Measurements from ENCODE around the gene STAT4. TPM values are rescaled to one million over a fixed set of nuclear protein-coding genes. Genes with fewer than 3 reads are reported as not detected.
A peak's percentile ranks its signal among the peaks of the same experiment; 100 is the strongest.
"Not testable (repeated sequence)": the region's sequence is repeated elsewhere in the genome, so short reads cannot be mapped to it uniquely, and the experiment has no call there.

The STAT4 gene
- total RNA-seq, 1 donor from 2014 or later, result 0.76 TPM

DNA sequence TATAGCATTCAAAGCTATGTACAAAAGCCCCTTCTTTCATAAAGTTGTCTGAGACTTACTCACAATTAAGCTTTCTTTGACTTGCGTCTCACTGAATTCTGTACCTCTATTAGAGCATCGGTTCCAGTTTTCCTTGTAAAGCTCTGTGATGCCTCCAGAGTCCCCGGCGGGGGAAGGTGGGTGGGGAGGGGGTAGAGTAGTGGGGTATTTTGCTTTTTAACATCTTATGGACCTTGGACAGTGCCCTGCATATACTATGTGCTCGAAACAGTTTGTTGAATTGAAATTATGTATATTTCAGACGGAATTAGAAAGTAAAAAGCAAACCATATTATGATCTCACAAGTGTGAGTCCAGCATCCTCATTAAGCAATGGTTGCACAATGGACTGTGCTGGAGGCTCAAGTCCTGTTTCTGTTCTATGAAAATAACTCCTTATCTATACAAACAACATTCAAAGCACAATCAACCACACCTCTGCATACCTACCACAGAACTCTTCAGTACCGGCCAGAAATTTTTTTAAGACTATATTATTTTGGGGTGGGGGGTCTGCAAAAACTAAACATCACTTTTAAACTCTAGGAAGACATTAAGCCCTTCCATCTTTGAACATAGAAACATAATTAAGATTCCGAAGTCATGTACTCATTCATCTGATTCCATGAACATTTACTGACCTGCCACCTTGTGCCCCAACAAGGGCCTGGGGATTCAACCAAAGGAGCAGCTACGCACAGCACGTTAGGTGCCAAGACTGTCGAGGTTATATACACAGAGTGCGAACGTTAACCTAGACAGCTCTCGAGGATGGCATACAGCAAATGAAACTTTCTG lies 137.7 kb downstream of the STAT4 start:
- ATAC-seq, result peak; percentile 9
- no peak for DNase-seq (ENCODE audit: missing footprints)
- intact Hi-C loops (cut with DNase I), result loop anchor here (5.0 to 10.0 kb wide), 2 partner anchors 161 to 662 kb away; partner anchors contain the start of gene NABP1

DNA sequence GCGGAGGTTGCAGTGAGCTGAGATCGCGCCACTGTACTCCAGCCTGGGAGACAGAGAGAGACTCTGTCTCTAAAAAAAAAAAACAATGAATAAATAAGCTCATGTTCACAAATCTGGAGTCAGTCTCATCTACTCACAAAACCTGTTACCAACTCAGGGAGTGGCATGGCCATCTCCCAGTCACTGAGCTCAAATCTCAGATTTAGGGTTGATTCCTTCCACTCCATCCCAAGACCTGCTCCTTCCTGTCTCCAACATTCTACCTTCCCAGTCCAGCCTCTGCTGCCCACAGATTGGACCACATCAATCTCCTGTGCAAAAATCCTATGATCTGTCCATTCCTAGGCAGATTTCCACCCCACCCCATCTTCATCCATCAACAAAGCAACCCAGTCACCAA lies 138.4 kb downstream of the STAT4 start:
- intact Hi-C loops (cut with DNase I), result loop anchor here (5.0 to 10.0 kb wide), 2 partner anchors 160 to 662 kb away; partner anchors contain the start of gene NABP1
- ATAC-seq (no peak), DNase-seq (ENCODE audit: missing footprints) (no peak)

DNA sequence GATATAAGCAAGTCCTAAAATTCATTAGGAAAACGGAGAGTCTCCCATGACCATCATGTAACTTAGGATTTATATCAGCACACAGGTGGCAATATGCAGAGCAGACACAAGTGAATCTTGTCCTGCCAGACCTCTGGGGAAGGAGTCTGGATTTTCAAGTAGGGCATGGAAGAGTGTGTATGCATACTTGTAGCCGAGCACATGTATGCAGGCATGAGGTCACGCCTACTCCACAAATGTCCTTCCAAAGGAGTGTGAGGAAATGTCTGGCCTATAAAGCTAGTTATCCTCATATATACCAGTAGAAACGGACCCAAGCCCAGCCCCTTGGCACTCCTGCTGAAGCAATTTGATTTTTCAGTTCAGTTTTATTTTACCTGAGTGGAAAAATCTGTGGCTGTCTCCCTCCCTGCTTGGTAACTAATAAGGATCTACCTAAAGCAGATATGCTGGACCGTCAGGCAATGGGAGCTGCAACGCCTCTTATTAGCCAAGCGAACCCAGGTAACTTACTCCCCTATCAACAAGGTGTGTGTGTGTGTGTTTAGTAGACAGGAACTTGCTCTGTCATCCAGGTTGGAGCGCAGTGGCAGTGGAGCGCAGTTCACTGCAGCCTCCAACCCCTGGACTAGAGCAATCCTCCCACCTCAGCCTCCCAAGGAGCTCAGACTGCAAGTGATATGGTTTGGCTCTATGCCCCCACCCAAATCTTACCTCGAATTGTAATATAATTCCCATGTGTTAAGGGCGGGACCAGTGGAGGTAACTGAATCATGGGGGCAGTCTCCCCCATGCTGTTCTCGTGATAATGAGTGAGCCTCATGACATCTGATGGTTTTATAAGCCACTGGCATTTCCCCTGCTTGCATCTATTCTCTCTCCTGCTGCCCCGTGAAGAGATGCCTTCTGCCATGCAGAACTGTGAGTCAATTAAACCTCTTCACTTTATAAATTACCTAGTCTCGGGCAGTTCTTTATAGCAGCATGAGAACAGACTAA lies 139.6 kb downstream of the STAT4 start:
- intact Hi-C loops (cut with DNase I), result loop anchor here (5.0 to 10.0 kb wide), 2 partner anchors 159 to 664 kb away; partner anchors contain the start of gene NABP1
- DNase-seq (ENCODE audit: missing footprints), result no peak
- no peak for ATAC-seq

DNA sequence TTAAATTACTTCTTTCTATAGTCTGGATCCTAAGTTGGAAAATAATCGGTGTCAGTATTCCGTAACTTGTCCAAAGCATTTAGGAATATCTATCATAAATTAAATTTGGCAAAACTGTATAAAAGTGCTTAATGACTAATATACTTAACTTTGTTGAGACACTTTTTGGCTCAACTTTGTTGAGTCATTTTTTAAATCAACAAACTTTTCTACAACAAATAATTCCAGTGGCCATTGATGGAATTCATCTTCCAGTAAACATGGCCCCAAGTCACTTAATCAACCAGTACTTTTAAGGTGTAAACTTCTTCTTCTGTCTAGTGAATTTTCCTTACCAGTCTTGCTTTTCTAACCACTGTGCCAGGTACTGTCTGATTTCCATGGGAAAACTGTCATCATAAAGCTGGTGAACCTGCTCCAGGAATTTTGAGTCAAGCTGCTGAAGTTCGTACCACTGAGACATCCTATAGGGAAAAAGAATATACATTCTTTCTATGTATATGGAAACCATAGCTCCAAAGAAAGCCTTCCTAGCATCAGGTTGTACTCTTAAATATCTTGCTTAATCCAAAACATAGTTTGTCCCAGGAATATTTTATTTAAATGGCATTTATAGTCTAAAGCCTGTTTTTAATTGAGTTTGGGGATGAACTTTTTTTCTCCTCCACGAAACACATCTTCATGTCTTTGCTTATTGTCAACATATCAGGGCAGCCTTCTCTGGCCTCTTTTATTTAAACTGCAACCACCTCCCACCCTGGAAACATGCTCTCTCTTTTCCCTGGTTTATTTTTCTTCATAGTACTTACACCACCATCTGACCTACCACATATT lies 141.0 kb downstream of the STAT4 start:
- DNase-seq (ENCODE audit: missing footprints) (no peak), ATAC-seq (no peak)
- intact Hi-C loops (cut with DNase I), result loop anchor here (5.0 to 10.0 kb wide), 2 partner anchors 157 to 665 kb away; partner anchors contain the start of gene NABP1

DNA sequence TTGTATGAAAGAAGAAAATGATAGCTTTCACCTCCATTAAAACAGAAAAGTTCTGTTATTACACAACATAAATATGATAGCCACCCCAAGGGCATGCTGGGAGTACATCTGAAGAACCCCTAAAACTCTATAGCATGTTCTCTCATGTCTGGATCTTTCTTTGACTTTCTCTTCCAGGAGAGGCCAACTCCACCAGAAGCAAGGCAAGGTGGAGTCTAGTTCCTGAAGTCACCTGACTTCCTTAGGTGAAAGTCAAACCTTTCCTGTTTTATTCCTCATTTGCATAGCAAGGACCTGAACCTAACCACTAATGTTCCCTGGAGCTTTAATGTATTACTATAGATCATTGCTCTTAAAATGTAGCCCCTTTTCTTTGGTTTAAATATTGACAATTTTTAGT lies 142.5 kb downstream of the STAT4 start:
- ATAC-seq (no peak), DNase-seq (ENCODE audit: missing footprints) (no peak)
- intact Hi-C loops (cut with DNase I), result no loop called here

DNA sequence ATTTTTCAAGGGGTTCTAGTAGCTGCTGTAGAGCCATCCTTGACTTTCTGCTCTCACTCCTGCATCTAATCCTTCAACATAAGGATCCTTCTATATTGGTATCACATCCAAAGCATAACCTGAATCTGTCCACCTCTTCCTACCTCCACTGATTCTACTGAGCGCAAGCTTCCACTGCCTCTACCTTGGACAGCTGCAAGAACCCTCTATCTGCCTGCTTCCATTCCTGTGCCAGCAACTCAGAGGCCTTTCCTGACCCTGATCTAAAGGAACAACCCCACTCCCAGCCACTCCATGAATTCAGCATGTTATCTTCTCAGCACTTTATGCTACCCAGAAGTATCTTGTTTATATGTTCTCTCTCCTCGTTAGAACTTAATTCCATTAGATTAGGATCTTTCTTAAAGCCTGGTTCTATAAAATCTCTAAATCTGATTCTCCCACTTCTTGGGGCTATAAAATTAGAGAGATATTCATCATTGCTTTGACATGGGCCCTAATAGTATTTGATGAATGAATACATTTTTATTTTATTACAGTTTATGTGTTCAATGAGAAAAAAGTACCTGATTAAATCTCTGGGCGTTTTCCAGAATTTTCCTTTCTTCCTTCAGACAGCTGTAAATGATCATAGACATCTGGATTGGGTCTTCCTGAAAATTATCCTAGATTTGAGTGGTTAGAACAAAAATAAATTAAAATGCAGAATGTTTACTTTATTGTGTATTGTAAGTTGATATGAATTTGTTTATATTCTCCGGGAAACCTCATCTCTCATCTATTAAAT lies 143.6 kb downstream of the STAT4 start:
- DNase-seq (ENCODE audit: missing footprints) (no peak), ATAC-seq (no peak)
- intact Hi-C loops (cut with DNase I), result no loop called here

DNA sequence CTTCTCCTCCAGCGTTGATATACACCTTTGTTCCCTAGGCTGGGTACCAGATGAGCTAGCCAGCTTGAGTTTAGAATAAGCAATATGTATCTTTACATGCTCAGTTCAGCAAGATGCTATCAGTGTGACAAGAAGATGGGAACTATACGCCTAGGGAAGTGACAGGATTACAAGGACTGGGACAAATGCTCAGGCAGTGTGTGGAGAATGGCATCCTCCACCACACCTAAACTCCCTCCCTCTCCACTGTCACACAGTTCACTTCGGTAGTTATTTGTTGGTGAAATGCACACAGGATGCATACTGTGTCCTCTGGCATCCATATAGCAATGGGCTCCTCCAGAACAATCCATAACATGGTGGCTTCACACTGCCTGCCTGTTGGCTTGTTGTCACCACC lies 144.5 kb downstream of the STAT4 start:
- ATAC-seq (no peak), DNase-seq (ENCODE audit: missing footprints) (no peak)
- intact Hi-C loops (cut with DNase I), result no loop called here

DNA sequence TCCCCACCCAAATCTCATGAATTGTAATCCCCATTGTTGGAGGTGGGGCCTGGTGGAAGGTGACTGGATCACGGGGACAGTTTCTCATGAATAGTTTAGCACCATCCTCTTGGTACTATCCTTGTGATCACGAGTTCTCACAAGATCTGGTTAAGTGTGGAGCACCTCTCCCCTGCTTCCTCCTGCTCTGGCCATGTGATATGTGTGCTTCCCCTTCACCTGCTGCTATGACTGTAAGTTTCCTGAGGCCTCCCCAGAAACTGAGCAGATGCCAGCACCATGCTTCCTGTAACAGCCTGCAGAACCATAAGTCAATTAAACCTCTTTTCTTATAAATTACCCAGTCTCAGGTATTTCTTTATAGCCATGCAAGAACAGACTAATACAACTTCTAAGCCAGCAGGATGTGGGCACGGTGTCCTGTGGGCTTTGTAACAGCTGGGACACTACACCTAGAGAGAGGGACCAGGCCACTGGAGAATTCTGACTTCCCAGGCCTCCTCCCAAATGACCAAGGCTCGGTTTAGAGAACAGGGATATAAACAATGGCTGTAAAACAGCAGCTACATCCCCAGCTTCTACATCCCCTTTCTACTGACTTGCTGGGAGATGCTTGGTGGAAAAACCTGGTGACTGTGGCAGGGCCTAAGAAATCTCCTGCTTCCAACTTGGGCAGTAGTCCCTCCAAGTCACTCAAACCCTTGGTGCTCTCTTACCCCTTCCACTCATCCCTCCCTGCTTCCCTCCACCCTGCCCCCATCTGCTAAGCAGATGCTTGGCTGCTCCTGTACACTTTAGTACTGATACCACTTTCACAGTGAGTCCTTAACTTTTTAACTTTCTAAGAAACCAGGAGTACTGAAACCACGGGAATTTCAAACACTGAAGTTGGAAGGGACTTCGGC lies 147.1 kb downstream of the STAT4 start:
- DNase-seq (ENCODE audit: missing footprints), result no peak
- intact Hi-C loops (cut with DNase I), result no loop called here
- no peak for ATAC-seq

DNA sequence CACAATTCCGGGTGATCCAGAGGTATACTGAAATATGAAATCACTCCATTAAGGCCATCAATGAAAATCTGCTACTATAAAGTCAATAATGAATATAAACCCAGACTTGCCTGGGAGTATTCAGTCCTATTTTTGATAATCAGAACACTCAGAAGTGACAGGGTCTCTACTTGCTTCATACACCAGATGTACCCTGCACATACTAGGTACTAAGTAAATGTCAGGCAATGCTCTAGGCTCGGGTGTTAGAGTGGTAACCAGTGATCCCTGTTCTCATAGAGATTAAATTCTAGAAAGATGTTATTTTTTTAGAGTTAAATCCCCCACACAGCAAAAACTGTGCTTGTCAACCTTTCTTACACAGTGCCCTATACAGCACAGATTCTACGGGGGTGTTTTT lies 149.2 kb downstream of the STAT4 start:
- DNase-seq (ENCODE audit: missing footprints) (no peak), ATAC-seq (no peak)
- intact Hi-C loops (cut with DNase I), result no loop called here

DNA sequence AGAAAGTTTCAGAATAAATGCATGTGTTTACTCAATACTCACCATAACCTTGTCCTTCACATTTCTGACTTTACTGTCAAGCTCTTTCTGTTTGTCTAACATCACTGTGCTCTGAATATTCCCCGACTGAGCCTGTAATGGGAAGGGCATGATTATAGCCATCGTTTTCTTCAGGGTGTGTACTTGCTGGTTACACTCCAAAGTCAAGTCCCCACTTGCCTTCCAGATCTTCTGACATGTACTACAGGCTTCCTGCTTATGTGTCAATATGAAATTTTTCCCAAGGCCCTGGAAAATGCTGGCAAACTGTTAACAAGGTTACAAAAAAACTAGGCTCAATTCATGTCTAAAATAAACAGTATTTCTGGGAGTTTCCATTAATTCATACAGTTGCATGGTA lies 149.8 kb downstream of the STAT4 start:
- ATAC-seq (no peak), DNase-seq (ENCODE audit: missing footprints) (no peak)
- intact Hi-C loops (cut with DNase I), result no loop called here

DNA sequence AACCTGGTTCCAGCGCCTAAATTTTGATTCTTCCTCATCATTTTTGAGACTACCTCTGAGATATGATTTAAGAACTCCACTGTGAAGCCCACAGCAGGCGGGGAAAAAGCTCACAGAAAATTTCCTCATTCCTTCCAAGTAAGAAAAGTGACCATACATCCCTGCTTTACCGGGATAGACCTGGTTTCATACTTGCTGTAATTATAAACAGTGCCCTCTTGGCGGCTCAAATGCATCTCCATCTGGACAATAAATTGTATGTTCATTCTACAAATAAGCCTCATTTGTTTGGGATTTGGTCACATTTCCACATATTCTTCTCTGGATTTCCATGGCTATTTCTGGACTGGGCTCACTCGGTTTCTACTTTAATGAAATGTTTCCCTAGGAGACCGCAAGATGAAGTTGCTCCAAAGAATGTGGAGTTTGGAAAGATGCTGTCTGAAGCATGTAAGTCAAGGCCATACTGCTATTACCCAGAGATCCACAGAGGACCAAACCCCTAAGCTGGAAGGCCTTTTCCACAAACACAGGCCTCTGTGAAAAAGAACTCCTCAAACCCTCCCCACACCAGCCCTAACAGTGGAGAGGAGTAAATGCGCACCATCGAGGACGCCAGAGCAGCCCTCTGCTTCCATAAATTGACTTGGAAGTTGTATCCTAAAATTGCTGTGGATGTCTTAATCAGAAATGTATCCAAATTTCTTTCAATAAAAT lies 150.7 kb downstream of the STAT4 start:
- no peak for DNase-seq (ENCODE audit: missing footprints)
- intact Hi-C loops (cut with DNase I), result no loop called here
- ATAC-seq, result no peak

DNA sequence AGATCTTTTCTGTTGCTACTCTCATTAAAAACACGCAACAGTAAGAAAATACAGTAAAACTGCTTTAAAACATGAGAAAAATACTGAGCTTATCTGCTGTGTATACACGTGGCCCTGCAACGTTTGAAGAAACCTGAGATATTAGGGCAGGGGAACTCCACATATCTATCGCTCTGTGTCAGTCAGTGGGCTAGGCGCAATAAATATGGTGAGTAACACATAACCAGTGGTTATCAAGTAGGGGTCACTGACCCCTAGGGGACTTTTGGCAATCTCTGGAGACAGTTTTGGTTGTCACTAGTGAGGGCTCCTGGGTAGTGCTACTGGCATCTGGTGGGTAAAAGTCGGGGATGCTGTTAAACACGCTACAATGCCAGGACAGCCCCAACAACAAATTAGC lies 151.7 kb downstream of the STAT4 start:
- no peak for ATAC-seq
- intact Hi-C loops (cut with DNase I), result no loop called here
- no peak for DNase-seq (ENCODE audit: missing footprints)

DNA sequence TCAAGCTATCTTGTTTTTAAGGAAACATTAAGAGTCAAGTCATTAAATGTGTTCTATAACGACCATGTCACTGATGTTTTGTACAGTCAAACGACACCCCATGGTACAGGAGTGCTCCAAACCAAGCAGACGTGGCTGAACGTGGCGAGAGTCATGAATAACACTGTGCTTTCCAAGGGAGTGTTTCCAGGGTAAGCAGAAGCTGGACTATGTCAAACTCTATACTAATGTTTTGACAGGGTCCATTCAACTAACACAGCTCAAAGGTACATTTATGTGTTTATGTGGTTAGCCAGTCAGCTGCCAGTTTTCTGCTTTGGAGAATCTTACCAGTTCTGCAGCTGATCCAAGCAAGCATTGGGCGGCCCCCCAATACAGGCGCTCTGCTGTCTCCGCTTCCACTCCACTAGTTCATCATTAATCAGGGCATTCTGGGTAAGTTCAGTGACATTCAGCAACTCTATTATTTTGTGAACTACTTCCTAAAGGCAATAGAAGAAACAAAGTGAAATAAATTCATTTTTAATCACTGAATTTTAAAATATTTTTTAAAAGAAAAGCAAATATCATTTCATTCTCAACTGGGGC lies 153.2 kb downstream of the STAT4 start:
- ATAC-seq, result no peak
- intact Hi-C loops (cut with DNase I), result no loop called here
- no peak for DNase-seq (ENCODE audit: missing footprints)

DNA sequence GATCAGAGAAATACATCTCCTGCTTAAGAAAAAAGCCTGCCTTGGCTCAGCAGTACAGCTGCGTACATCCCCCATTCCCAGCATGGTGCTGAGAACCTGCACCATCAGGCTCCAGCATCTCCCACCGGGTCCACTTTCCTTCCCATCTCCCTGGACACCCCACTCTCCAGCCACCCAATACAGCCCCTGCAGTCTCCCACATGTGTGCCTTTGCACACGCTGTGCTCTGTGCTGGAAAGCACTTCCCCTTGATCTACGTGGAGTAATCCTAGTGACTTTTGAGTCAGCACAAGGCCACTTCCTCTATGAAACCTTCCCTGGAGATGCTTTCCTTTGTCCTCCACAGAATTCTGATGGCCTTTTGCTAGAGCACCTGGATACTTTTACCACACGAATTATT lies 153.8 kb downstream of the STAT4 start:
- ATAC-seq (peak; percentile 52), DNase-seq (ENCODE audit: missing footprints) (no peak)
- intact Hi-C loops (cut with DNase I), result no loop called here

DNA sequence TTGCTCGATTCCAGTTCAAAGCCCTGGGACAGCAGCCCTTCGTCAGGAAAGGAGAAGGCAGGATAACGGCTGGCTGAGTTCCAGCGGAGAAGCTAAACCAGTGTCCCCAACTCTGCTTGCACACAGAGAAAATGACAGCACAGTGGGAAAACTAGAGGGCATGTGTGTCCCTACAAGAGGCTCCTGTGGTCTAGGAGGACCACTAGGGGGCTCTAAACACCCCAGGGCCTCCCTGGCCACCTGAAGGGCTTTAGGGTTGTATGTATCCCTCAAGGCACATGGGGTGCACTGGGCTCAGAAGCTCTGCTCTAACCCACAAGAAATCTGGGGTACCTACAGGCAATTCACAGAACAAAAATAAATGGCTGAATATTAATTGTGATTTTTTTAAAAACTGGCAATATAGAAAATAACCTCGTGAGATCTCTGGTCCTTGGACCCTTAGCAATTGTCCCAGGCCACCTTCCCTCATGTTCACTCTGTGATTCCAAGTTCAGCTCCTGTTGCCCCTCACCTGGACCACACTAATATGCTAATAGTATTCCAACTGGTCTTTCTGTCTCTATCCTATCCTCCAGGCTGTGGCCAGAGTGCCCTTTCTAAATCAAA lies 154.4 kb downstream of the STAT4 start:
- intact Hi-C loops (cut with DNase I), result no loop called here
- ATAC-seq (no peak), DNase-seq (ENCODE audit: missing footprints) (peak; percentile 69)

DNA sequence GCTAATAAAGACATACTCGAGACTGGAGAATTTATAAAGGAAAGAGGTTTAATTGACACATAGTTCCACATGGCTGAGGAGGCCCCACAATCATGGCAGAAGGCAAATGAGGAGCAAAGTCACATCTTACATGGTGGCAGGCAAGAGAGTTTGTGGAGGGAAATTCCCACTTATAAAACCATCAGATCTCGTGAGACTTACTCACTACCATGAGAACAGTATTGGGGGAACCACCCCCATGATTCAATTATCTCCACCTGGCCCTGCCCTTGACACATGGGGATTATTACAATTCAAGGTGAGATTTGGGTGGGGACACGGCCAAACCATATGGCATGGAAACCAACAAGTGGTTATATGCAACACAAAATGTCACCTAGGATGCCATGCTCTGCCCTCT lies 155.5 kb downstream of the STAT4 start:
- intact Hi-C loops (cut with DNase I); ATAC-seq; DNase-seq (ENCODE audit: missing footprints): not testable (repeated sequence)
